Measurements from ENCODE around the gene AICDA. TPM values are rescaled to one million over a fixed set of nuclear protein-coding genes. Genes with fewer than 3 reads are reported as not detected.
A peak's percentile ranks its signal among the peaks of the same experiment; 100 is the strongest.
"Not testable (repeated sequence)": the region's sequence is repeated elsewhere in the genome, so short reads cannot be mapped to it uniquely, and the experiment has no call there.

AICDA gene
- total RNA-seq, 2 experiments from 2014 or later, result not detected

DNA sequence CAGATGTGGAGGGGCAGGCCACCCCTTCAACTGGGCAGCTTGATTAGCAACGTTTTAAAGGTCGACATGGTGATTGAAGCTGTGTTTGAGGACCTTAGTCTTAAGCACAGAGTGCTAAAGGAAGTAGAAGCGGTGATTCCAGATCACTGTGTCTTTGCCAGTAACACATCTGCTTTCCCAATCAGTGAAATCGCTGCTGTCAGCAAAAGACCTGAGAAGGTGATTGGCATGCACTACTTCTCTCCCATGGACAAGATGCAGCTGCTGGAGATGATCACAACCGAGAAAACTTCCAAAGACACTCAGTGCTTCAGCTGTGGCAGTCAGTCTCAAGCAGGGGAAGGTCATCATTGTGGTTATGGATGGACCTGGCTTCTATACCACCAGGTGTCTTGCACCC lies 23.9 kb upstream of the AICDA start:
- H3K27ac Mint-ChIP-seq, result no peak overlapping the region

DNA sequence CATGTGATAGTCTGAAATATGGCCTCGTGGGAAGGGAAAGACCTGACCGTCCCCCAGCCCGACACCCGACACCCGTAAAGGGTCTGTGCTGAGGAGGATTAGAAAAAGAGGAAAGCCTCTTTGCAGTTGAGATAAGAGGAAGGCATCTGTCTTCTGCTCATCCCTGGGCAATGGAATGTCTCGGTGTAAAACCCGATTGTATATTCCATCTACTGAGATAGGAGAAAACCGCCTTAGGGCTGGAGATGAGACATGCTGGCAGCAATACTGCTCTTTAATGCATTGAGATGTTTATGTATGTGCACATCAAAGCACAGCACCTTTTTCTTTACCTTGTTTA lies 23.3 kb upstream of the AICDA start:
- DNase-seq; H3K27ac Mint-ChIP-seq; POLR2A ChIA-PET; H3K4me3 Mint-ChIP-seq; H3K36me3 Mint-ChIP-seq (ENCODE audit: low read depth); H3K4me1 Mint-ChIP-seq; H3K9me3 Mint-ChIP-seq: not testable (repeated sequence)
- CTCF ChIA-PET, result interaction anchor here (0.5 kb wide), 1 partner anchor 1212 kb away, joined by 3 read pairs; no protein-coding TSS in a partner anchor
- H3K27me3 Mint-ChIP-seq, result peaks cover 39% of the 10 kb centered on the region

More for the DNA sequence above, 23.9 kb upstream of the AICDA start:
- H3K27me3 Mint-ChIP-seq, result peaks cover 33% of the 10 kb centered on the region
- H3K4me1 Mint-ChIP-seq, result no peaks in the 10 kb centered on the region
- no peaks in the 10 kb centered on the region for H3K36me3 Mint-ChIP-seq (ENCODE audit: low read depth)
- ChIA-PET POLR2A (no interaction called here), CTCF (no interaction called here)
- no peaks in the 10 kb centered on the region for H3K9me3 Mint-ChIP-seq
- no peak for DNase-seq
- no peak overlapping the region for H3K4me3 Mint-ChIP-seq

DNA sequence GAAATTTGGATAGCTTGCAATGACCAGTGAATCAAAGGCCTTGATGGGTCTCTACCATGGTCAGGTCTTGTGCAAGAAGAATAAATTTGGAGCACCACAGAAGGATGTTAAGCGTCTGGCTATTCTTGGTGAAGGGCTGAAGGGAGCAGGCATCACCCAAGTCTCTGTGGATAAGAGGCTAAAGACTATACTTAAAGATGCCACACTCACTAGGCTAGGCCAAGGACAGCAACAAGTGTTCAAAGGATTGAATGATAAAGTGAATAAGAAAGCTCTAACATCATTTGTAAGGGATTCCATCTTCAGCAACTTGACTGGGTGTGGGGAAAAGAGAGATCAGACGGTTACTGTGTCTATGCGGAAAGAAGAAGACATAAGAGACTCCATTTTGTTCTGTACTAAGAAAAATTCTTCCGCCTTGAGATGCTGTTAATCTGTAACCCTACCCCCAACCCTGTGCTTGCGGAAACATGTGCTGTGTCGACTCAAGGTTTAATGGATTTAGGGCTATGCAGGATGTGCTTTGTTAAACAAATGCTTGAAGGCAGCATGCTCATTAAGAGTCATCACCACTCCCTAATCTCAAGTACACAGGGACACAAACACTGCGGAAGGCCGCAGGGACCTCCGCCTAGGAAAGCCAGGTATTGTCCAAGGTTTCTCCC lies 22.8 kb upstream of the AICDA start:
- H3K27ac Mint-ChIP-seq; H3K36me3 Mint-ChIP-seq (ENCODE audit: low read depth); H3K4me3 Mint-ChIP-seq; H3K4me1 Mint-ChIP-seq; H3K9me3 Mint-ChIP-seq; DNase-seq; POLR2A ChIA-PET: not testable (repeated sequence)
- CTCF ChIA-PET, result interaction anchor here (0.5 kb wide), 1 partner anchor 1211 kb away, joined by 3 read pairs; no protein-coding TSS in a partner anchor
- H3K27me3 Mint-ChIP-seq, result peaks cover 44% of the 10 kb centered on the region

DNA sequence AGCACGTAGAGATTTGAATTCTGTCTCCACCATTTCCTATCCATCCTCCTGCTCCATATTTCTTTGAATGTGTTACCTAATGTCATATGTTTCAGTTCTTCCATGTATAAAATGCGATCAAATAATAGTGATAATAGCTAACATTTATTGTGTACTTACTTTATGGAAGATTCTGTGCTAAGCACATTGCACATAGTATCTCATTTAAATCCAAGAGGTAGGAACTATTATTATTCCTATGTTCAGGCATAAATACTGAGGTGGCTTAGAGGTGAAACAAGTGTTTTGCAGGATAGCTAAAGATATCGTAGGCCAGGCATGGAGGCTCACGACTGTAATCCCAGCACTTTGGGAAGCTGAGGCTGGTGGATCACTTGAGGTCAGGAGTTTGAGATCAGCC lies 17.5 kb upstream of the AICDA start:
- H3K4me3 Mint-ChIP-seq, result no peak overlapping the region
- peaks cover 32% of the 10 kb centered on the region for H3K27me3 Mint-ChIP-seq
- H3K4me1 Mint-ChIP-seq, result no peaks in the 10 kb centered on the region
- no peak overlapping the region for H3K27ac Mint-ChIP-seq
- H3K9me3 Mint-ChIP-seq, result peaks cover 3% of the 10 kb centered on the region
- ChIA-PET POLR2A (no interaction called here), CTCF (no interaction called here)
- H3K36me3 Mint-ChIP-seq (ENCODE audit: low read depth), result no peaks in the 10 kb centered on the region
- DNase-seq, result no peak

DNA sequence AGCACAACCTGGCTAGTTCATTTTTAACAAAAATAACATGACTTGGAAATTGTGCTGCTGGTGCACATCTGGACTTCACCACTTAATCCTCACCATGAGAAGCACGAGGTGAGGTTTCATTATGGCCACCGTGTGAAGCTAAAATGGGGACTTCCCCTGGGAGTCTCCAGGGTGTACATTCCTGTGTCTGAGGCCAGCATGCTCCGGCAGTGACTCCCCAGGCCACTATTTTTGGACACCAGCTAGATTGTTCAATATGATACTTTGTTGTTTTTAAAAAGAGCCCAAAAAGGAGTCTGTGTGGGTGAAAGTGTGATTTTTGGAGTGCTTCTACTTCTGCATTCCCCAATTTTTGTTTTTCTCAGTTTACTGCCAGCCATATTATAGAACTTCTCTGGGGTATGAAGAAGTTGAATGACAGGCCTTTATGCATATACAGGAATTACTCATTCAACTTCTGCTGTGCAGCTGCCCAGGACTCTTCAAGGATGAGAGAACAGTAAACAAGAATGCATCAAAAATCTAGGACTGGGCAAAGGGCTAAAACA lies 16.9 kb upstream of the AICDA start:
- Mint-ChIP-seq H3K27ac (no peak overlapping the region), H3K9me3 (peaks cover 3% of the 10 kb centered on the region), H3K4me3 (no peak overlapping the region), H3K27me3 (peaks cover 30% of the 10 kb centered on the region), H3K36me3 (ENCODE audit: low read depth) (no peaks in the 10 kb centered on the region), H3K4me1 (no peaks in the 10 kb centered on the region)
- ChIA-PET POLR2A (no interaction called here), CTCF (interaction anchor here (1.2 kb wide), 1 partner anchor 86 kb away, joined by 3 read pairs; no protein-coding TSS in a partner anchor)
- no peak for DNase-seq

DNA sequence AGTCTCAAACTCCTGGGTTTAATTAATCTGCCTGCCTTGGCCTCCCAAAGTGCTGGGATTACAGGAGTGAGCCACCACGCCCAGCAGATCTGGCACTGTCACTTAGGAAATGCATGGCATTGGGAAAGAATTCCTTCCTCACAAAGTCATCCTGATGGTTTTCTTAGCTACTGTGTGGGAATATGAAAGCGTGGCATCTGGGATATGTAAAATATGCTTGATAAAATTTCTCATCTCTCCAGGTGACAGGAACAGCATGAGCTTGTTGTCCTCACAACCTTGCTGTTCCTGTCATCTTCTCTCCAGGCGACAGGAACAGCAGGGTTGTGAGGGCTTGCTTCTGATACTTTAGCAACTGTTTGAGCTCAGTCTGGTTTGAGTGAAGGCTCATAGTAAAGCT lies 16.1 kb upstream of the AICDA start:
- Mint-ChIP-seq H3K4me1 (no peaks in the 10 kb centered on the region), H3K4me3 (no peak overlapping the region), H3K36me3 (ENCODE audit: low read depth) (no peaks in the 10 kb centered on the region), H3K9me3 (peaks cover 3% of the 10 kb centered on the region), H3K27ac (no peak overlapping the region), H3K27me3 (peaks cover 30% of the 10 kb centered on the region)
- POLR2A ChIA-PET, result no interaction called here
- DNase-seq, result no peak
- CTCF ChIA-PET, result interaction anchor here (1.2 to 1.3 kb wide), 2 partner anchors 10 to 85 kb away, joined by 3 to 5 read pairs; no protein-coding TSS in a partner anchor

DNA sequence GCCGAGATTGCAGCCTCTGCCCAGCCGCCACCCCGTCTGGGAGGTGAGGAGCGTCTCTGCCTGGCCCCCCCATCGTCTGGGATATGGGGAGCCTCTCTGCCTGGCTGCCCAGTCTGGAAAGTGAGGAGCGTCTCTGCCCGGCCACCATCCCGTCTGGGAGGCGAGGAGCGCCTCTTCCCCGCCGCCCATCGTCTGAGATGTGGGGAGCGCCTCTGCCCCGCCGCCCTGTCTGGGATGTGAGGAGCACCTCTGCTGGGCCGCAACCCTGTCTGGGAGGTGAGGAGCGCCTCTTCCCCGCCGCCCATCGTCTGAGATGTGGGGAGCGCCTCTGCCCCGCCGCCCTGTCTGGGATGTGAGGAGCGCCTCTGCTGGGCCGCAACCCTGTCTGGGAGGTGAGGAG lies 12.1 kb upstream of the AICDA start:
- H3K4me3 Mint-ChIP-seq; H3K27ac Mint-ChIP-seq; H3K4me1 Mint-ChIP-seq; CTCF ChIA-PET; H3K9me3 Mint-ChIP-seq; DNase-seq; POLR2A ChIA-PET; H3K36me3 Mint-ChIP-seq (ENCODE audit: low read depth): not testable (repeated sequence)
- H3K27me3 Mint-ChIP-seq, result peaks cover 19% of the 10 kb centered on the region

DNA sequence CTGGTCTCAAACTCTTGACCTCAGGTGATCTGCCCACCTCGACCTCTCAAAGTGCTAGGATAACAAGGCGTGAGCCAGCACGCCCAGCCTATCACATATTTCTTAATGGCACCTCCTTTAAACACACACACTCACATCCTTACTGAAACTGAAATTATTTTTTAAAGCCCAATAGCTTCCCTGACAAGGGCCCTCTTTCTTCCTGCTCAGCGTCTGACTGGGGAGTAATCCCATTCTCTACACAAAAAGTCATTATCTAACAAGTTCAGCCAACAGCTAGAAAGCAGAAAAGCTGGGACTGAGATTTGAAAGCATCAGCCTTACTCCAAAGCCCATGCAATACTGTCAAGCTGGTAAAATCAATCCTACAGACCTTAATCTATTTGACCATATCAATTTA lies 10.0 kb upstream of the AICDA start:
- H3K27ac Mint-ChIP-seq, result no peak overlapping the region
- H3K4me3 Mint-ChIP-seq, result no peak overlapping the region
- no peaks in the 10 kb centered on the region for H3K36me3 Mint-ChIP-seq (ENCODE audit: low read depth)
- POLR2A ChIA-PET, result no interaction called here
- H3K4me1 Mint-ChIP-seq, result peaks cover 6% of the 10 kb centered on the region
- CTCF ChIA-PET, result no interaction called here
- peaks cover 9% of the 10 kb centered on the region for H3K27me3 Mint-ChIP-seq
- H3K9me3 Mint-ChIP-seq, result no peaks in the 10 kb centered on the region
- no peak for DNase-seq

DNA sequence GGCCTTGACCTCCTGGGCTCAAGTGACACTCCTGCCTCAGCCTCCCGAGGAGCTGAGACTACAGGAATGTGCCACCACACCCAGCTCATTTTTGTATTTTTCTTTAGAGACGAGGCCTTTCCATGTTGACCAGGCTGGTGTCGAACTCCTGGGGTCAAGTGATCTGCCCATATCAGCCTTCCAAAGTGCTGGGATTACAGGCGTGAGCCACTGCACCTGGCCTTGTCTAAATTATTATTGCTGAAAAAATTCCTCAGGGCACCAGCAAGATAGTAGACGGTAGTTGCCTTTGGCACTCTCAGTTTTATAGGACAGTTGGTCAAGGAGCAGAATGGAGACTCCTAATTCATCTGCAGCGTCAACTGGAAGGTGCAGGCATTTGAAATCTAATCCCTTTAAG lies 2.5 kb upstream of the AICDA start:
- Mint-ChIP-seq H3K4me3 (no peak overlapping the region), H3K27me3 (peaks cover 1% of the 10 kb centered on the region), H3K27ac (no peak overlapping the region), H3K36me3 (ENCODE audit: low read depth) (no peaks in the 10 kb centered on the region), H3K4me1 (peaks cover 3% of the 10 kb centered on the region), H3K9me3 (no peaks in the 10 kb centered on the region)
- POLR2A ChIA-PET, result no interaction called here
- CTCF ChIA-PET, result no interaction called here
- DNase-seq, result no peak

DNA sequence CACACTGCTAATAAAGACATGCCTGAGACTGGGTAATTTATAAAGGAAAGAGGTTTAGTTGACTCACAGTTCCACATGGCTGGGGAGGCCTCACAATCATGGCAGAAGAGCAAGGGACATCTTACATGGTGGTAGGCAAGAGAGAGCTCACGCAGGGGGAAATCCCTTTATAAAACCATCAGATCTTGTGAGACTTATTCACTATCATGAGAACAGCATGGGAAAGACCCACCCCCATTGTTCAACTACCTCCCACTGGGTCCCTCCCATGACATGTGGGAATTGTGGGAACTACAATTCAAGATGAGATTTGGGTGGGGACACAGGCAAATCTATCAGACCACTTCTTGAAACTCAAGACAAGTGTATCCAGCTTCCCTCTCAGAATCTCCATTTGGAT lies 1.2 kb upstream of the AICDA start:
- H3K27me3 Mint-ChIP-seq, POLR2A ChIA-PET, CTCF ChIA-PET: not testable (repeated sequence)

DNA sequence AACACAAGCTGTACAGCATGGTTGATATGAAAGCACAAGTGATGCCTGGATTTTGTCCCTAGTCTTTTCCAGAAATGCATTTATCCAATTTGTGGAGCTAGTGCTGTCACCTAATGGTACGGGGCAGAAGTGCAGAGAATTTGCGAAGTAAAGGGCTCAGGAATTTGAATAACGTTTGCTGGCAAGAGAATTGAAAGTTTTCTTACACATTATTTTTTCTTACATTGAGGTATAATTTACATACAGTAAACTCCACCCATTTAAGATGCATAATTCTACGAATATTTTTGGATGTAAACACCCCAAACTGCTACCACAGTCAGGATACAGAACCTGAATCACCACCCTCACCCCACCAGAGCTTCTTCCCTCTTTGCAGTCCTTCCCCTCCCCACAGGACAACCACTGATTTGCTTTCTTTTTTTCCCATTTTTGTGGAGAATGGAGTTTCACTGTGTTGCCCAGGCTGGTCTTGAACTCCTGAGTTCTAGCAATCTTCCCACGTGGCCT lies 3.5 kb downstream of the AICDA start:
- peak; percentile 15 for DNase-seq
- Mint-ChIP-seq H3K27ac (no peak overlapping the region), H3K4me3 (peak overlapping the region; percentile 49), H3K36me3 (ENCODE audit: low read depth) (no peaks in the 10 kb centered on the region), H3K4me1 (peaks cover 11% of the 10 kb centered on the region), H3K27me3 (peaks cover 21% of the 10 kb centered on the region), H3K9me3 (no peaks in the 10 kb centered on the region)
- ChIA-PET POLR2A (no interaction called here), CTCF (interaction anchor here (0.8 to 1.5 kb wide), 2 partner anchors 9 to 65 kb away, joined by 3 read pairs; no protein-coding TSS in a partner anchor)

More for the DNA sequence above, 1.2 kb upstream of the AICDA start:
- not testable (repeated sequence) for H3K4me3 Mint-ChIP-seq; H3K9me3 Mint-ChIP-seq; H3K4me1 Mint-ChIP-seq; DNase-seq; H3K27ac Mint-ChIP-seq; H3K36me3 Mint-ChIP-seq (ENCODE audit: low read depth)

DNA sequence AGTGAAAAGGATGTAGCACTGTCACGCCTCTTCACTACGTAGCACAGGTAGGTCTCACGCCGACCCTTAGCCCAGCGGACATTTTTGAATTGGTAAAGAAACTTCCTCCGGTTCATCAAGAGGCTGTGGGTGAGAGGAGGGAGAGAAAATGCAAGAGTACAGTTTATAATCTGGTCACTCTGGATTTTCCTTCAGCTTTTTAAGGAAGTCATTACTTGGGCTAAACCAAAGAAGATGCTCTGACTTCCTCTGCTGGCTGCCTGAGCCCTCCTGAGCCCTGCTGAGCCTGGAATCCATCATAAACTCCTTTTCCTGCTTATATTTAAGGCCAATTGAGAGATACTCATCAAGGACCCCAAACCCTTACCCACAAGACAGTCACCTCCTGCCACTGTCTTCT lies 5.8 kb downstream of the AICDA start:
- no peak for DNase-seq
- H3K36me3 Mint-ChIP-seq (ENCODE audit: low read depth), result no peaks in the 10 kb centered on the region
- ChIA-PET CTCF (no interaction called here), POLR2A (no interaction called here)
- no peak overlapping the region for H3K27ac Mint-ChIP-seq
- H3K9me3 Mint-ChIP-seq, result no peaks in the 10 kb centered on the region
- peaks cover 32% of the 10 kb centered on the region for H3K27me3 Mint-ChIP-seq
- H3K4me3 Mint-ChIP-seq, result no peak overlapping the region
- H3K4me1 Mint-ChIP-seq, result peaks cover 11% of the 10 kb centered on the region

DNA sequence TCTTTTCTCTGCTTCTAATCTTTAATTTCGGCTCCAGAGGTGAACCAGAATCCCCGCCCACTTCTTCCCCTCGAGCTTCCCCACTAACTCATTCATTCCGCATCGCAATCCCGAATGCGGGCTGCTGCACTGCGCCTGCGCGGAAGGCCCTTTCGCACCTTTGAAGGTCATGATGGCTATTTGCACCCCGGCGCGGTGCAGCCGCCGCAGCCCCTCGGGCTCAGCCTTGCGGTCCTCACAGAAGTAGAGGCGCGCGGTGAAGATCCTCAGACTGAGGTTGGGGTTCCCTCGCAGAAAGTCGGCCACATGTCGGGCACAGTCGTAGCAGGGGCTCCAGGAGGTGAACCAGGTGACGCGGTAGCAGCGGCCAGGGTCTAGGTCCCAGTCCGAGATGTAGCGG lies 7.6 kb downstream of the AICDA start:
- Mint-ChIP-seq H3K27me3 (peaks cover 37% of the 10 kb centered on the region), H3K4me3 (no peak overlapping the region), H3K4me1 (peaks cover 11% of the 10 kb centered on the region), H3K9me3 (no peaks in the 10 kb centered on the region), H3K36me3 (ENCODE audit: low read depth) (no peaks in the 10 kb centered on the region), H3K27ac (no peak overlapping the region)
- ChIA-PET POLR2A (no interaction called here), CTCF (no interaction called here)
- DNase-seq, result no peak

DNA sequence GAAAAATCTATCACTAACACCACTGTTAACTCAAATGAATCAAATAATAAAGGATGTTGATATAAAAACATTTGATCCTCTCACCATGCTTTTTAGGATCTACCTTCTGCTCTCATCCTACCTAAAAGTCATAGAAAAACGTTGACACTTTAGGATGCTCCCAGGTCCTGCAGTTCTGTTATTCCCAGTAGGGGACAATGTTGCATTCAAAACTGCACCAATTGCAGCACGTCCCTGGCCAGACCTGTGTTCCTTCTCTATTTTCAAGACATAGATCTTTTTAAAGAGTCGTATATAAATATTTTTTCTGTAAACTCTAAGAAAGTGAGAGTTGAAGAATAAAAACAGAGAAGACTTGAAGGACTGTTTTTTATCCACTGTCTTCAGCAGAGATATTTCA lies 8.8 kb downstream of the AICDA start:
- POLR2A ChIA-PET, result no interaction called here

More for the DNA sequence above, 8.8 kb downstream of the AICDA start:
- no peak overlapping the region for H3K27ac Mint-ChIP-seq
- no peaks in the 10 kb centered on the region for H3K36me3 Mint-ChIP-seq (ENCODE audit: low read depth)
- peaks cover 2% of the 10 kb centered on the region for H3K4me1 Mint-ChIP-seq
- CTCF ChIA-PET, result no interaction called here
- no peak for DNase-seq
- no peak overlapping the region for H3K4me3 Mint-ChIP-seq
- H3K27me3 Mint-ChIP-seq, result peaks cover 39% of the 10 kb centered on the region
- no peaks in the 10 kb centered on the region for H3K9me3 Mint-ChIP-seq

All from activated CD4-positive, alpha-beta T cell treated with anti-CD3 and anti-CD28 coated beads, Interleukin-2, amount 10 ng/mL, durations not matched to agents 7 days and 5 days (primary cell).